Astrocyte of the cerebellum (primary cell): ENCODE data around the gene ARIH2.

Experiments
- DNase-seq: peaks from one replicate; pipeline ENCODE4 v3.0.0-alpha.2; 2011; ENCODE audit warnings: low read depth
- H3K4me3 ChIP-seq: 2 replicates; pipeline ENCODE4 v1.5.1; 2011; ENCODE audit warnings: mild to moderate bottlenecking, low read depth, low read length, moderate library complexity
- in situ Hi-C: cut with HindIII; loops from 2 replicates; pipeline ENCODE4 v1.10.0; 2017; ENCODE audit warnings: low sequenced_read_pairs
- TF ChIP-seq, protein P1 (sequence below): IDR thresholded peaks from 2 replicates; pipeline ENCODE4 v1.5.1; 2012; ENCODE audit warnings: low read length, low read depth, moderate library complexity, mild to moderate bottlenecking; ENCODE audit errors: missing control alignments

The ARIH2 gene

DNA sequence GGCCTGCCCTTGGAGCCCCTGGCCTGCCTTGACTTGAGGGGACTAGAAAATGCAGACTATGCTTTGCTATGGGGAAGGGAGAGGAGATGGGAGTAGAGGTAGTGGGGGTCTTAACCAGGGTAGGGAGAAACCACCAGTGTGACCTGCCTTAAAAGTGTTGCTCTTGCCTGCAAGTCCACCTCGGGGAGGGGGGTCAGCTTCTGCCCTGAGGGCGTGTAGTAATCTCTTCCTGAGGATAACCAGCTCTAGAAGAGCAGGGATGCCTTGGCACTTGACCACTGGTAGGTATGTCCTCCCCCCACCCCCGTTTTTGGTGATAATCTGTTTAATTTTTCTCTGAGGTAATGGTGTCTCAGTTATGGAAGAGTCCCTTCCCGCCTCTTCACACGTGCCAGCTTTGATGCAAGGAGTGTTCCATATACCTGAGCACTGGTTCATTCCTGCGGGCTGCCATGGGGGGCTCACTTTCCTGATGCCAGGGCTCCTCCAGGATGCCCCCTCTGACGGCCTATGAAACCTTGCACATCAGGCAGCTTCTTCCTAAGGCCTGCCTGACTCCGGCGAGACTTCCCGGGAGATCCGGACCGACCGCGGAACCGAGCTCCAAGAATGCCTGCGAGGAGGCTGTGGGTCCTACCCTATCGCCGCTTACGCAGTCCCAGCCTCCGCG is 70.6 kb downstream of the ARIH2 start:
- TF ChIP-seq, protein P1, sequence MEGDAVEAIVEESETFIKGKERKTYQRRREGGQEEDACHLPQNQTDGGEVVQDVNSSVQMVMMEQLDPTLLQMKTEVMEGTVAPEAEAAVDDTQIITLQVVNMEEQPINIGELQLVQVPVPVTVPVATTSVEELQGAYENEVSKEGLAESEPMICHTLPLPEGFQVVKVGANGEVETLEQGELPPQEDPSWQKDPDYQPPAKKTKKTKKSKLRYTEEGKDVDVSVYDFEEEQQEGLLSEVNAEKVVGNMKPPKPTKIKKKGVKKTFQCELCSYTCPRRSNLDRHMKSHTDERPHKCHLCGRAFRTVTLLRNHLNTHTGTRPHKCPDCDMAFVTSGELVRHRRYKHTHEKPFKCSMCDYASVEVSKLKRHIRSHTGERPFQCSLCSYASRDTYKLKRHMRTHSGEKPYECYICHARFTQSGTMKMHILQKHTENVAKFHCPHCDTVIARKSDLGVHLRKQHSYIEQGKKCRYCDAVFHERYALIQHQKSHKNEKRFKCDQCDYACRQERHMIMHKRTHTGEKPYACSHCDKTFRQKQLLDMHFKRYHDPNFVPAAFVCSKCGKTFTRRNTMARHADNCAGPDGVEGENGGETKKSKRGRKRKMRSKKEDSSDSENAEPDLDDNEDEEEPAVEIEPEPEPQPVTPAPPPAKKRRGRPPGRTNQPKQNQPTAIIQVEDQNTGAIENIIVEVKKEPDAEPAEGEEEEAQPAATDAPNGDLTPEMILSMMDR, result no peak
- no peak for DNase-seq
- in situ Hi-C loops, result no loop called here
- peak overlapping the region; percentile 78 for H3K4me3 ChIP-seq

DNA sequence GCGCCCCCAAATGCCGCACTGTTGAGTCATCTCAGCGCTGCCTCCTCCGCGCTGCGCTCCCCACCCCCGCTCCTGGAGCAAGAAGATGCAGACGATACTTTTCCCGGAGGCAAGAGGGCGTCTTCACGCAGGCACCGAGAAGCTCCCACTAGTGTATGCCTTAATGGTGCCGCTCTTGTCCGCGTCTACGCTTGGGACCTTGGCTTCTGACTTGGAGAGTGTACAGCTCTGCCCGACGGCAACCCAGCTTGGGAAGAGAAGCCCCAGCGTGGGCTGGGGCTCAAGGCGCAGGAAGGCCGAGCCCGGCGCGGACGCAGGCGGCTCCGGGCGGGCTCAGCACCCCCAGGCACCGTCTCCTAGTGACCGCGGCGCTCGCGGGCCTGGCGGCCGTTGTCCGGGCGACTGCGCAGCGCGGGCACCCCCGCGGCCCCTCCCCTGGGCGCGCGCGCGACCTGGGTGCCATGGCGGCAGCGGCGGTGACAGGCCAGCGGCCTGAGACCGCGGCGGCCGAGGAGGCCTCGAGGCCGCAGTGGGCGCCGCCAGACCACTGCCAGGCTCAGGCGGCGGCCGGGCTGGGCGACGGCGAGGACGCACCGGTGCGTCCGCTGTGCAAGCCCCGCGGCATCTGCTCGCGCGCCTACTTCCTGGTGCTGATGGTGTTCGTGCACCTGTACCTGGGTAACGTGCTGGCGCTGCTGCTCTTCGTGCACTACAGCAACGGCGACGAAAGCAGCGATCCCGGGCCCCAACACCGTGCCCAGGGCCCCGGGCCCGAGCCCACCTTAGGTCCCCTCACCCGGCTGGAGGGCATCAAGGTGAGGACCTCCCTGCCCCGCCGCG is 71.4 kb downstream of the ARIH2 start, which contains the start of gene P4HTM:
TSS of gene P4HTM (plus strand) at position 446 of the 840 bp plus-strand sequence. CDS start at position 462, 16 bp downstream.
- DNase-seq, result peak; percentile 87
- in situ Hi-C loops, result no loop called here
- TF ChIP-seq, protein P1, result peak; percentile 52
- H3K4me3 ChIP-seq, result peak within 1 kb of the TSS; percentile 78

DNA sequence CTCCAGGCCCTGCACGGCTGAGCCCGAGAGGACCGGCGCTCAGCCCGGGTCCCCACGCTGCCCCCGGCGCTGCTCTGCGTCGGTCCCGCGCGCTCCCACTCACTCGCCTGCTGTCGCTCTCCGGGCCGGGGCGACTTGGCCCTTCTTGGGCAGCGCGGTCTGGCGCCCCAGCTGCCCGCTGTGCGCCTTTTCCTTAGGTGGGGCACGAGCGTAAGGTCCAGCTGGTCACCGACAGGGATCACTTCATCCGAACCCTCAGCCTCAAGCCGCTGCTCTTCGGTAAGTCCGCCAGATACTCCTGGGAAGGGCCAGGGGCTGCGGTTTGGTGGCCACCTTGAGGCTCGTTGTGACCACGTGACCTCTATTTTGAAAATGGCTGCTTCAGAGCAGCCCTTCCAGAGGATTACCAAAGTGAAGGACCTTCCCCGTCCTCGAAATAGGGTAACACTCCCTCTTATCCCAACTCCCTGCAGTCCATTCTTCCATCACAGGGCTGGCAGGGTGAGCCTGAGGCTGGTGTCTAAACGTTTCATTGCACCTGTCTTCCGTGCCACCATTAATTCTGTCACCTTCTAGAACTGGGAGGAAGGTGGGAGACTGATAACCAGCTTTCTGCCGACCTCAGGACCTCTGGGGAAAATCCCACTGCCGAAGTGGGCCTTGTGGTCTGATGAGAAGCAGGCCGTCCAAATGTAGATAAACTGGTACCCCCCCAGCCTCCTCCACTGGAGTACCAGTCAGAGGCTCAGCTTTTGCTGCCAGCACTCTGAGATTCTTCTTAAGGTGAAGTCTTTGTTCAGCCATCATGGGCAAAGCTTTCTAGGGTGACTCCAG is 72.2 kb downstream of the ARIH2 start:
- H3K4me3 ChIP-seq, result peak overlapping the region; percentile 78
- in situ Hi-C loops, result no loop called here

DNA sequence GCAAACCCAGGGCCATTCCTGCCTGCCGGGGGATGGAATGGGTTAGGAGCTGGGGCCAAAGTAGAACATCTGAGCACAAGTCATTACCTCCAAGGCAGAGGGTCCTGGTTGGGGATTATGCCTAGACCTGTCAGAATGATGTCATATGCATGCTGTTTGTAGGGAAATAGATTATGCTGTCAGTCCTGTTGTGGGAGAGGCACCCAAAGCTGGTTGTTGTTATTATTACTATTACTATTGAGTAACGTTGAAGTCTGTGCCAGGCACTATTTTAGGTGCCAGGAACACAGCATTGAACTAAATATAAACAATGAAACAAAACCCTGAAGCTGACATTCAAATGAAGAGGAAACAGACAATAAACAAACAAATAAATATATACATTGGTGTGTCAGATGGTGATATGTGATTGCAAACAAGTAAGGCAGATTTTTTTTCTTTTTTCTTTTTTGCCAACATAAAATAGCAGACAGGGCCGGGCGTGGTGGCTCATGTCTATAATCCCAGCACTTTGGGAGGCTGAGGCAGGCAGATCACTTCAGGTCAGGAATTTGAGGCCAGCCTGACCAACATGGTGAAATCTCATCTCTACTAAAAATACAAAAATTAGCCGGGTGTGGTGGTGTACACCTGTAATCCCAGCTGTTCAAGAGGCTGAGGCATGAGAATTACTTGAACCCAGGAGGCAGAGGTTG is 73.4 kb downstream of the ARIH2 start:
- no peak for DNase-seq
- in situ Hi-C loops, result no loop called here
- TF ChIP-seq, protein P1, result no peak
- H3K4me3 ChIP-seq, result peak overlapping the region; percentile 78

More for the DNA sequence above, 72.2 kb downstream of the ARIH2 start:
- TF ChIP-seq, protein P1, result no peak
- no peak for DNase-seq

DNA sequence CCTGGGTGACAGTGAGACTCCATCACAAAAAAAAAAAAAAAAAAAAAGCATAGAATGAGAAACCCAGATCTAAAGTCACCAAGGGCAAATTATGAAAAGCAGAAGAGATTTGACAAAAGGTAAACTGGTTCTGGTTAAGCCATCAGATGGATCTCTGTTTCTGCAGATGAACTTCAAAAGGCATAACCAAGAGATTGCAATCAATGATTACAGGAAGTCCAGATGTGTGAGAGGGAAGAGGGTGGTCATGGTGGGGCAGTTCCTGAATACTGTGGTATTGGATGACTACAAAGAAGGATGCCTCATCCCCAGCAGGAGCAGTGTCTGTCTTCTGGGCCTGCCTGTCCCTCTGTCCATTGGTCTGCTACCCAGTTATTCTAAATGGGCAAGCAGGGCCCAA is 75.2 kb downstream of the ARIH2 start:
- no peak for DNase-seq
- no peak overlapping the region for H3K4me3 ChIP-seq
- in situ Hi-C loops, result no loop called here
- TF ChIP-seq, protein P1, result no peak
